Activated CD4-positive, CD25-positive, alpha-beta regulatory T cell treated with anti-CD3 and anti-CD28 coated beads, Interleukin-2, amount 50 U/mL, for 24 hours (primary cell): ENCODE measurements around the gene PWP1.
"Not testable (repeated sequence)": the region's sequence is repeated elsewhere in the genome, so short reads cannot be mapped to it uniquely, and the experiment has no call there.

Source experiments
- ATAC-seq, 2 donors: fragments of 150-1000 bp; cut with Tn5 transposase; one replicate each; pipeline ENCODE4 v1.10.0; 2021; ENCODE audit warnings: mild to moderate bottlenecking in 1 of 2, moderate library complexity in 1 of 2

PWP1 gene

GRCh38 chr12:107668320-107669098 is 17.1 kb upstream of the PWP1 start:
- ATAC-seq: no peak

GRCh38 chr12:107669946-107670345 is 15.7 kb upstream of the PWP1 start:
- ATAC-seq: no peak

GRCh38 chr12:107670999-107671643 is 14.5 kb upstream of the PWP1 start:
- ATAC-seq: no peak

- ATAC-seq: no peak
Measured at GRCh38 chr12:107677671-107678070, 7.9 kb upstream of the PWP1 start.

GRCh38 chr12:107679336-107679735 is 6.3 kb upstream of the PWP1 start:
- no peak for ATAC-seq

- ATAC-seq: no peak
Measured at GRCh38 chr12:107681455-107681835, 4.2 kb upstream of the PWP1 start.

GRCh38 chr12:107681836-107682820 is 3.5 kb upstream of the PWP1 start:
- ATAC-seq: no peak

GRCh38 chr12:107684029-107684795 is 1.4 kb upstream of the PWP1 start:
- ATAC-seq: no peak

- peak in 1 of 2 donors; percentile 15 for ATAC-seq
Measured at GRCh38 chr12:107684990-107685359, 624 bp upstream of the PWP1 start.

- not testable (repeated sequence) for ATAC-seq
Measured at GRCh38 chr12:107695772-107696171, 10.2 kb downstream of the PWP1 start.

GRCh38 chr12:107702106-107702505 is 16.5 kb downstream of the PWP1 start:
- ATAC-seq: no peak

- no peak for ATAC-seq
Measured at GRCh38 chr12:107704041-107704440, 18.4 kb downstream of the PWP1 start.

GRCh38 chr12:107705522-107705921 is 19.9 kb downstream of the PWP1 start:
- ATAC-seq: not testable (repeated sequence)

- no peak for ATAC-seq
Measured at GRCh38 chr12:107715780-107716179, 30.2 kb downstream of the PWP1 start.

GRCh38 chr12:107718606-107719005 is 33.0 kb downstream of the PWP1 start:
- peak in 1 of 2 donors; percentile 24 for ATAC-seq

GRCh38 chr12:107727327-107727726 is 41.7 kb downstream of the PWP1 start:
- ATAC-seq: not testable (repeated sequence)

- ATAC-seq: not testable (repeated sequence)
Measured at GRCh38 chr12:107727742-107728141, 42.1 kb downstream of the PWP1 start.

GRCh38 chr12:107730618-107731341 is 45.2 kb downstream of the PWP1 start:
- ATAC-seq: no peak

- no peak for ATAC-seq
Measured at GRCh38 chr12:107731366-107731765, 45.8 kb downstream of the PWP1 start.

- no peak for ATAC-seq
Measured at GRCh38 chr12:107732365-107732764, 46.8 kb downstream of the PWP1 start.

GRCh38 chr12:107734139-107734538 is 48.5 kb downstream of the PWP1 start:
- ATAC-seq: no peak

- ATAC-seq: no peak
Measured at GRCh38 chr12:107735763-107736162, 50.2 kb downstream of the PWP1 start.
